GM21786 (cell line): Measurements from ENCODE around the gene ZSCAN25.
"Not testable (repeated sequence)": the region's sequence is repeated elsewhere in the genome, so short reads cannot be mapped to it uniquely, and the experiment has no call there.

ENCODE experiments used
- ATAC-seq: cut with Tn5 transposase; IDR thresholded peaks from one replicate; pipeline ENCODE4 v1.9.1; 2021; ENCODE audit not compliant: unreplicated experiment

ZSCAN25 gene

GRCh38 chr7:99616359-99617191, at the start of gene ZSCAN25:
Gene ZSCAN25 (plus strand): TSS chr7:99616946. CDS start chr7:99619607, 2,661 bp downstream.
- peak; percentile 90 for ATAC-seq

- ATAC-seq = not testable (repeated sequence)
Observed at GRCh38 chr7:99568770-99569169, 48.0 kb upstream of the ZSCAN25 start.

GRCh38 chr7:99571768-99572167, 45.0 kb upstream of the ZSCAN25 start:
- no peak for ATAC-seq

DNA sequence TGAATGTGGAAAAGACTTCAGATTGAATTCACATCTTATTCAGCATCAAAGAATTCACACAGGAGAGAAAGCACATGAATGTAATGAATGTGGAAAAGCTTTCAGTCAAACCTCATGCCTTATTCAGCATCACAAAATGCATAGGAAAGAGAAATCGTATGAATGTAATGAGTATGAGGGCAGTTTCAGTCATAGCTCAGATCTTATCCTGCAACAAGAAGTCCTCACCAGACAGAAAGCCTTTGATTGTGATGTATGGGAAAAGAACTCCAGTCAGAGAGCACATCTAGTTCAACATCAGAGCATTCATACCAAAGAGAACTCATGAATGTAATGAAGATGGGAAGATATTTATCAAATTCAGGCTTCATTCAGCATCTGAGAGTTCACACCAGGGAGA, 43.5 kb upstream of the ZSCAN25 start:
- ATAC-seq = no peak

GRCh38 chr7:99576251-99576650, 40.5 kb upstream of the ZSCAN25 start:
- ATAC-seq = no peak

- no peak for ATAC-seq
Observed at GRCh38 chr7:99579281-99579955, 37.3 kb upstream of the ZSCAN25 start.

DNA sequence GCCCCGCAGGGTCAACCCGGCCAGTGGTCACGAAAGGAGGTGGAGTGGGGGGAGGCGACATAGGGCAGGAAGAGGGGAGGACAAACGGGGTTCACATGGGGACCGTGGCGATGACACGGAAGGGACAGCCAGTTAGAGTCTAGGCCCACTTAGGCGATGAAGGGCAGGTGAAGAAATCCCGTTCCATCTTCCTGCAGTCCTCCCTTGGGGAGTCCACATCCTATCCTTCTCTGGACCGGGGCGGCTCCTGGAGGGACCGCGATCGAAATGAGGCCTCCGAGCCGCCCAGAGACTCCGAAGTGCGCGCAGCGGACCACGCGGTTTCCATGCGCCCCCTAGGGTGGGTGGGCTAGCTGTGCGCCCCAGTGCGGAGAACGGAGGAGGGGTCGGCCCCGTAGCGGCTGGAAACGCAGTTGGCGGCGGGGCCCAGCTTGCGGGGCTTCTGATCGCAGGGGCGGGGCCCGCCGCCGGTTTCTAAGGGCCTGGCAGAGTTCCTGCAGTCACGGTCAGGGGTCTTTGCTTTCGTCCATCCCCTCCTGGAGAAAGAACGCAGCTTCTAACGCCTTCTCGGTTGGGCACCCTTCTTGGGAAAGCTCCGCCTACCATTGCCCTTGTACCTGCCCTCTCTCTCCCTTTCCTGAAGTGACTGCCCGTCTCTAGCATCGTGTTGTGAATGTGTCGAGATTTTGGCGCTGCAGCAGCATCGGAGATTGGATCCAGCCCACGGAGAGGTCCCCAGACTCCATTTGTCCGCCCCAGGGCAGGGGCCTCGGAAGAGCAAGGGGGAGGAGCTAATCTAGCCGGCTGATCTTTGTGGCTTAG, 36.6 kb upstream of the ZSCAN25 start:
- no peak for ATAC-seq

DNA sequence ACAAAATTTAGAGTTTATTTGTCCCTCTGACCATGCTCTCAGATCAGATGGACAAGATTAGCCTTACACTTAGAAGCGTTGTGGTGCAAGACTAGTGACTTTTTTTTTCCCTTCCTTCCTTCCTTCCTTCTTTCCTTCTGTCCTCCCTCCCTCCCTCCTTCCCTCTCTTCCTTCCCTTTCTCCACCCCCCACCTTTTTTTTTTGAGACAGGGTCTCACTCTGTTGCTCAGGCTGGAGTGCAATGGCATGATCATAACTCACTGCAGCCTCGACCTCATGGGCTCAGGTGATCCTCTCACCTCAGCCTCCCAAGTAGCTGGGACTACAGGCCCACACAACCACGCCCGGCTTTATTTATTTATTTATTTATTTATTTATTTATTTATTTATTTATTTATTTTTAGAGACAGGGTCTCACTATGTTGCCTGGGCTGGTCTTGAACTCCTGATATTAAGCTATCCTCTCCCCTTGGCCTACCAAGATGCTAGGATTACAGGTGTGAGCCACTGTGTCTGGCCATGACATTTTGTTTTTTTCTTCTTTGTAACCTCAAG, 35.9 kb upstream of the ZSCAN25 start:
- ATAC-seq = not testable (repeated sequence)

DNA sequence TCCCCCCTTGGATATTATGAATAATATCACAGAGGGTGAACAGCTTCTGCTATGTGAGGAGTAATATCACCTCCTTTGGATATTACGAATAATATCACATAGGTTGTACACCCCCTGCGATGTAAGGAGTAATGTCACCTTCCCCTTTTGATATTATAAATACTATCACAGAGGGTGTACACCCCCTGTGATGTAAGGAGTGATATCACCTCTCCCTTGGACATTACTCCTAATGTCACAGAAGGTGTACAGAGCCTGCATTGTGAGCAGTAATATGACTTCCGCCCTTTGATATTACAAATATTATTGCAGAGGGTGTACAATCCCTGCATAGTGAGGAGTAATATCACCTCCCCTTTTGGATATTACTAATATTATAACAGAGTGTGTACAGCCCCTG, 27.9 kb upstream of the ZSCAN25 start:
- no peak for ATAC-seq

- ATAC-seq = no peak
Observed at GRCh38 chr7:99594948-99595745, 21.6 kb upstream of the ZSCAN25 start.

GRCh38 chr7:99596408-99596955, 20.3 kb upstream of the ZSCAN25 start:
- no peak for ATAC-seq

DNA sequence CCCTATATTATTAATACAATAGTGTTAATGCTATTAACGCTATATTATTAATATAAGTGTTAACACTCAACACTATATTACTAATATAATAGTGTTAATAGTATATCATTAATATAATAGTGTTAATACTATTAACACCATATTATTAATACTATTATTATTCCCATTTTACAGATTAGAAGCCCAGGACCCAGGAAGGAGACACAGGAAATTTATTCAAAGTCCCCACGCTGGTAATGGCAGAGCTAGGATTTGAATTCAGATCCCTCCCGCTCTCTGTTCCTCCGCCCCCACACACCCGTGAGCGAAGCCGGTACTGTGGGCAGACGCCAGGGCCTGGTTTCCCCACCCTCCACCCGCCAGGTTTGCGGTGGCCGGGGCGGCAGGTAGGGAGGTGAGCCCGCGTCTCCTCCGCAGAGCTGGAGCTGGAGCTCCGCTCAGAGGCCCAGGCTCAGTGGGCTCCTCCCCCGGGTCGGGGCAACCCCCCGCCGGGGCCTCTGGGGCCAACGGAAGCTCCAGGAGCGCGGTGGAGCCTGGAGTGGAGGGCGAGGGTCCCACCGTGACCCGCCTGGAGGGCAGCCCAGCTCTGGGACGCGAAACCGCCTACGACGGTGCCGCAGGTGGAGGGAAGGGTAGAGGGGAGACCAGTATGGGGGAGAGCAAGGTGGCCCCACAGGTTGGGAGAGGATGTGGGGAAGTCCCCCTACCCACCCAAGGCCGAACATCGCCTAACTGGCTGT, 18.8 kb upstream of the ZSCAN25 start, which contains the start of gene TMEM225B:
TSS of gene TMEM225B (plus strand) at position 506 of the 740 bp plus-strand sequence. CDS start 6,122 bp downstream, outside the sequence.
- no peak for ATAC-seq

DNA sequence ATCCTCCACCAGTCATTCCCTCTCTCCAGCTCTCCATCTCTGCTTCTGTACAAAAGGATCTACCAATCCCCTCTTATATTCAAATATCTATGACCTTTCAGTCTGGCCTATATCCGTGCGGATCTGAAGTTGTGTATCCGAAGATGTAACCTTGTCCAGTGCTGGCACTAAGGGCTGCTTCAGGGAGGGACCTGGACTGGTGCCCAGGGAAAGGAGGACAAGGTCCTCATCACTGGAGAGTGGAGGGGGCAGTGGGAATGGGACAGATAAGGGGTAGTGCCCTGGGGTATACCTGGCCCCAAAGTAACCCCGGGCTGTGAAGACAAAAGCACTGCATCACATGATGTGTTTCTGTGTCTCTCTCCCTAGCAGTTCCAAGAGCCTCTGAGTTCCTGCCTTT, 16.9 kb upstream of the ZSCAN25 start:
- no peak for ATAC-seq

GRCh38 chr7:99601656-99602310, 15.0 kb upstream of the ZSCAN25 start:
- no peak for ATAC-seq

DNA sequence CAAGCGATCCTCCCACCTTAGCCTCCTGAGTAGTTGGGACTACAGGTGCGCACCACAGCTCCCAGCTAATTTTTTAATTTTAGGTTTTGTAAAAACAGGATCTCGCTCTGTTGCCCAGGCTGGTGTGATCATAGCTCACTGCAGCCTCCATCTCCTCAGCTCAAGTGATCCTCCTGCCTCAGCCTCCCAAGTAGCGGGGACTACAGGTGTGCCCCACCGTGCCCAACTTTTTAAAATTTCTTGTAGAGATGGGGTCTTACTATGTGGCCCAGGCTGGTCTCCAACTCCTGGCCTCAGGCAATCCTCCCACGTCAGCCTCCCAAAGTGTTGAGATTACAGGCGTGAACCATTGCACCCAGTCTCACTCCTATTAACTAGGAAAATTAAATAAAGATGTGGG, 11.2 kb upstream of the ZSCAN25 start:
- ATAC-seq = no peak

- no peak for ATAC-seq
Observed at GRCh38 chr7:99606531-99606930, 10.2 kb upstream of the ZSCAN25 start.

DNA sequence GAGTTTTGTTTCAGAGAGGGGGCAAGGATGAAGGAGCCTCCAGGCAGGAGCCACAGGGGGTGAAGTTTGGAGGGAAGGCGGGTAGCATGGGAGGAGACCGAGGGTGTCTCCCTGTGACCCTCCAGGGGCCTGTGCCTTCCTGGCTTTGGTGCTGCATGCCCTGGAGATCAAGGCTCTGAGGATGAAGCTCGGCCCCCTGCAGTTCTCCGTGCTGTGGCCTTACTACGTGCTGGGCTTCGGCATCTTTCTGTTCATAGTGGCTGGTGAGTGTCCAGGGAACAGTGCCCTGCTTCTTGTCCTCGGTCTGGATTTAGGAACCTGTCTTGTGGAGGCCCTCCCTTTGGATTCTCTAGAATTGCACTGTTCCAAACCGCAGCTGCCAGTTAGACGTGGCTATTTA, 9.2 kb upstream of the ZSCAN25 start:
- no peak for ATAC-seq

DNA sequence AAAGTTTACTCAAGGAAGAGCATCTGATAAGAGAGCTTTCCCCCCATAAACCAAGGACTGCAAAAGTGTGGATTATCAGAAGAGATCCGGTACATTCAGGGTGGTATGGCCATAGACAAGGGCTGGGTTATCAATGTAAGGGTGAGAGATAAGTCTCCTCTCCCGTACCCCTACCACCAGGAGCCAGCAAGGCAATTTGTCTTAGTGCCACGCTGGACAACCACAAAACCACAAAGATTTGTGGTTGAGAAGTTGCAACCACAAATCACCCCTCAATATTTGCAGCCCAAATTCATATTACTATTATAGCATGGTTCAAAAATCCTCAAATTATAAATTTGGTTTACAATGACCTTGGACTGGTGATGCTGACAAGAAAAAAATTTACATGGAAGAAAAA, 2.3 kb upstream of the ZSCAN25 start:
- no peak for ATAC-seq

GRCh38 chr7:99615989-99616358, 772 bp upstream of the ZSCAN25 start:
- ATAC-seq = no peak
